ENCODE results near the gene PLCH2.

DNA sequence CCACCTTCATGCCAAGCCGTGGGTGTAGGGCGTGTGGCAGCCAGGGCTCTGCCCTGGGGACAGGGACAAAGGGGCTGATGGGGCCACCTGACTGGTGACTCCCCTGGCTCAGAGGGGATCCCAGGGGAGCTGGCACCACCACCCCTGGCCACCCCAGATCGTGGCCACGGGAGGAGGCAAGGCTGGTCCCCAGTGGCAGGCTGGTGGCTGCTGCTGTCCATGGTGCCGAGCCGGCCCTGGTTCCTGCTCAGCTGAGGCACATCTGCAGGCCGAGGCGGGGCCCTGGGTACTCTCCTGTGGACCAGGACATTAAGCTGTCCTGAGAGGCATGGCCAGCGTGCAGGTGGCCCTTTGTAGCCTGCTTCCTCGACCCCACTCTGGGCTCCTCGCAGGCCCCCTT, 6.5 kb downstream of the PLCH2 start:
- TF ChIP-seq SPI1 (IDR thresholded peaks at IDR 0.05; ENCODE audit: borderline replicate concordance, insufficient read depth, low read depth, low read length) (no peak), POLR2A (IDR thresholded peaks at IDR 0.05; ENCODE audit: low read depth, low read length) (no peak)
- TF ChIP-seq, protein P1, sequence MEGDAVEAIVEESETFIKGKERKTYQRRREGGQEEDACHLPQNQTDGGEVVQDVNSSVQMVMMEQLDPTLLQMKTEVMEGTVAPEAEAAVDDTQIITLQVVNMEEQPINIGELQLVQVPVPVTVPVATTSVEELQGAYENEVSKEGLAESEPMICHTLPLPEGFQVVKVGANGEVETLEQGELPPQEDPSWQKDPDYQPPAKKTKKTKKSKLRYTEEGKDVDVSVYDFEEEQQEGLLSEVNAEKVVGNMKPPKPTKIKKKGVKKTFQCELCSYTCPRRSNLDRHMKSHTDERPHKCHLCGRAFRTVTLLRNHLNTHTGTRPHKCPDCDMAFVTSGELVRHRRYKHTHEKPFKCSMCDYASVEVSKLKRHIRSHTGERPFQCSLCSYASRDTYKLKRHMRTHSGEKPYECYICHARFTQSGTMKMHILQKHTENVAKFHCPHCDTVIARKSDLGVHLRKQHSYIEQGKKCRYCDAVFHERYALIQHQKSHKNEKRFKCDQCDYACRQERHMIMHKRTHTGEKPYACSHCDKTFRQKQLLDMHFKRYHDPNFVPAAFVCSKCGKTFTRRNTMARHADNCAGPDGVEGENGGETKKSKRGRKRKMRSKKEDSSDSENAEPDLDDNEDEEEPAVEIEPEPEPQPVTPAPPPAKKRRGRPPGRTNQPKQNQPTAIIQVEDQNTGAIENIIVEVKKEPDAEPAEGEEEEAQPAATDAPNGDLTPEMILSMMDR (IDR thresholded peaks at IDR 0.05 in 2 of 3, conservative IDR thresholded peaks at IDR 0.05 in 1 of 3; ENCODE audit: control insufficient read depth in 2 of 3, extremely low read depth in 1 of 3, insufficient read depth in 1 of 3, low read depth in 3 of 3, low read length in 3 of 3): no peak

Data from GM12878 (cell line).